ENCODE data around the gene APLNR.

DNA sequence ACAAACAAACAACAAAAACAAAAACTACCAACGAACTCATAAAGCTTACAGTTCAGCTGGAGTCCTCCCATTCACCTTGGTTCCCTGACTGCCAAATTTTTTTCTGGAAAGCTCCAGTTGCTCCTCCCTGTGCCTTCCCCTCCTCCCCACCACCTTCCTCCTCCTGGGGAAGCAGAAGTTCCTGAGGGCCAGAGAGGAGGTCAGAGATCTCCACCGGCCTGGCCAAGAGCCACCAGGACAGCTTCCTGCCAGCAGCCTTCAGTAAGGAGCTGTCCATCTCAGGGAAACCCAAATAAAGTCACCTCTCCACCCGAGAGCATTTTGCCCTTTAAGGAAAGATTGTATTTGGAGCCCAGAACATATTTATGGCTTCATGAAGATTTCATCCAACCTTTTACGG lies 20.0 kb downstream of the APLNR start:
- TF ChIP-seq POLR2A (IDR thresholded peaks at IDR 0.05; ENCODE audit: low read length) = no peak
- TF ChIP-seq, protein P1, sequence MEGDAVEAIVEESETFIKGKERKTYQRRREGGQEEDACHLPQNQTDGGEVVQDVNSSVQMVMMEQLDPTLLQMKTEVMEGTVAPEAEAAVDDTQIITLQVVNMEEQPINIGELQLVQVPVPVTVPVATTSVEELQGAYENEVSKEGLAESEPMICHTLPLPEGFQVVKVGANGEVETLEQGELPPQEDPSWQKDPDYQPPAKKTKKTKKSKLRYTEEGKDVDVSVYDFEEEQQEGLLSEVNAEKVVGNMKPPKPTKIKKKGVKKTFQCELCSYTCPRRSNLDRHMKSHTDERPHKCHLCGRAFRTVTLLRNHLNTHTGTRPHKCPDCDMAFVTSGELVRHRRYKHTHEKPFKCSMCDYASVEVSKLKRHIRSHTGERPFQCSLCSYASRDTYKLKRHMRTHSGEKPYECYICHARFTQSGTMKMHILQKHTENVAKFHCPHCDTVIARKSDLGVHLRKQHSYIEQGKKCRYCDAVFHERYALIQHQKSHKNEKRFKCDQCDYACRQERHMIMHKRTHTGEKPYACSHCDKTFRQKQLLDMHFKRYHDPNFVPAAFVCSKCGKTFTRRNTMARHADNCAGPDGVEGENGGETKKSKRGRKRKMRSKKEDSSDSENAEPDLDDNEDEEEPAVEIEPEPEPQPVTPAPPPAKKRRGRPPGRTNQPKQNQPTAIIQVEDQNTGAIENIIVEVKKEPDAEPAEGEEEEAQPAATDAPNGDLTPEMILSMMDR (IDR thresholded peaks at IDR 0.05) = no peak
- TF ChIP-seq MAFK (IDR thresholded peaks at IDR 0.05; ENCODE audit: partially characterized antibody) = no peak
- TF ChIP-seq EP300 (IDR thresholded peaks at IDR 0.05) = no peak
- TF ChIP-seq SMC3 (IDR thresholded peaks at IDR 0.05) = no peak

All from A549 (cell line).